H1 (cell line): ENCODE data around the gene ZSCAN4. TPM values are rescaled to one million over a fixed set of nuclear protein-coding genes. Genes with fewer than 3 reads are reported as not detected.

Source experiments
- CTCF ChIA-PET: fragments of 300-600 bp; sonication (Branson Sonifier 250); formaldehyde crosslinking; loops from one replicate; lab custom pipeline; 2021; ENCODE audit not compliant: partially characterized antibody; lab: Charles Lee
- POLR2A ChIA-PET: fragments of 300-600 bp; sonication (Branson Sonifier 250); formaldehyde crosslinking; loops from one replicate; lab custom pipeline; 2021; ENCODE audit warnings: inconsistent platforms; ENCODE audit not compliant: partially characterized antibody; lab: Charles Lee
- DNase-seq, 2 experiments: peaks; one replicate each; pipeline versions ENCODE4 v3.0.0 to v3.0.0-alpha.2; 2010 to 2022; ENCODE audit warnings: low spot score in 2 of 2, low read depth in 1 of 2, mixed read lengths in 1 of 2
- FAIRE-seq: peaks from 2 replicates; lab custom pipeline; 2011; peaks lifted over from hg19 to GRCh38; lab: Jason Lieb, UNC
- H2AFZ ChIP-seq: 2 replicates; pipeline ENCODE4 v1.8.1; 2012; ENCODE audit warnings: low read length, inconsistent platforms
- H2AK5ac ChIP-seq: 2 replicates; pipeline ENCODE4 v1.6.1; 2013; ENCODE audit warnings: low read depth, low read length
- H2BK120ac ChIP-seq: replicated peaks from 2 replicates; pipeline ENCODE3; 2013; ENCODE audit warnings: low read depth, low read length, inconsistent platforms
- H2BK12ac ChIP-seq: 2 replicates; pipeline ENCODE4 v1.6.1; 2013; ENCODE audit warnings: low read depth, low read length
- H2BK15ac ChIP-seq: 2 replicates; pipeline ENCODE4 v1.6.1; 2013; ENCODE audit warnings: low read length
- H2BK20ac ChIP-seq: 2 replicates; pipeline ENCODE4 v1.6.1; 2013; ENCODE audit warnings: low read length
- H2BK5ac ChIP-seq: 2 replicates; pipeline ENCODE4 v1.6.1; 2013; ENCODE audit warnings: low read depth, low read length
- H3K14ac ChIP-seq: 2 replicates; pipeline ENCODE4 v1.6.1; 2013; ENCODE audit warnings: inconsistent platforms; ENCODE audit not compliant: insufficient read length
- H3K18ac ChIP-seq: 2 replicates; pipeline ENCODE4 v1.6.1; 2013; ENCODE audit warnings: low read length; ENCODE audit errors: extremely low read depth
- H3K23ac ChIP-seq: 2 replicates; pipeline ENCODE4 v1.6.1; 2013; ENCODE audit warnings: inconsistent platforms; ENCODE audit not compliant: insufficient read length
- H3K23me2 ChIP-seq: 2 replicates; pipeline ENCODE4 v1.6.1; 2013; ENCODE audit warnings: low read depth, low read length
- H3K27ac ChIP-seq: 2 replicates; pipeline ENCODE4 v1.6.1; 2011; ENCODE audit warnings: low read depth, low read length, inconsistent platforms
- H3K27me3 ChIP-seq, 4 experiments: replicated peaks in 1 of 4; 1 replicate in 1 of 4; 2 replicates in 3 of 4; pipeline versions ENCODE4 v1.6.1 to v1.8.1; 2011 to 2013; ENCODE audit warnings: low read length in 3 of 4, mild to moderate bottlenecking in 3 of 4, inconsistent platforms in 2 of 4, mixed read lengths in 2 of 4, moderate library complexity in 1 of 4; ENCODE audit not compliant: control insufficient read depth in 3 of 4, insufficient read depth in 3 of 4; ENCODE audit errors: extremely low read depth in 1 of 4
- H3K36me3 ChIP-seq, 4 experiments: 2 replicates each; pipeline versions ENCODE4 v1.6.1 to v1.8.1; 2011 to 2013; ENCODE audit warnings: mild to moderate bottlenecking in 4 of 4, low read length in 3 of 4, moderate library complexity in 2 of 4, control low read depth in 1 of 4, inconsistent platforms in 1 of 4; ENCODE audit not compliant: insufficient read depth in 4 of 4, control insufficient read depth in 2 of 4
- H3K4ac ChIP-seq: replicated peaks from 2 replicates; pipeline ENCODE3; 2013; ENCODE audit warnings: low read length, low read depth, mixed read lengths, inconsistent platforms; ENCODE audit not compliant: insufficient read length
- H3K4me1 ChIP-seq, 4 experiments: replicated peaks in 1 of 4; 1 replicate in 1 of 4; 2 replicates in 3 of 4; pipeline versions ENCODE4 v1.6.1 to v1.8.1; 2011 to 2013; ENCODE audit warnings: low read length in 3 of 4, inconsistent platforms in 2 of 4, mixed read lengths in 1 of 4; ENCODE audit not compliant: insufficient read depth in 4 of 4, control insufficient read depth in 3 of 4
- H3K4me2 ChIP-seq, 2 experiments: 2 replicates each; pipeline versions ENCODE4 v1.6.1 to v1.8.1; 2011 to 2013; ENCODE audit warnings: low read depth in 2 of 2, low read length in 2 of 2, control low read depth in 1 of 2, inconsistent platforms in 1 of 2, mild to moderate bottlenecking in 1 of 2; ENCODE audit not compliant: insufficient read depth in 1 of 2
- H3K4me3 ChIP-seq, 4 experiments: fragments of 200-600, 300-600 bp in 1 of 4; sonication (generic), shearing (Covaris generic), sonication (Bioruptor Twin) in 1 of 4; 2 replicates each; pipeline versions ENCODE4 v1.5.1 to v1.8.1; 2011 to 2016; ENCODE audit warnings: low read length in 4 of 4, low read depth in 3 of 4, control low read depth in 2 of 4, inconsistent platforms in 2 of 4, mild to moderate bottlenecking in 2 of 4, mixed read lengths in 1 of 4, moderate library complexity in 1 of 4; ENCODE audit not compliant: insufficient read depth in 2 of 4; ENCODE audit errors: extremely low read depth in 1 of 4
- H3K56ac ChIP-seq: replicated peaks from 2 replicates; pipeline ENCODE3; 2013; ENCODE audit warnings: low read depth, mild to moderate bottlenecking, mixed read lengths, low read length, inconsistent platforms; ENCODE audit not compliant: insufficient read length
- H3K79me1 ChIP-seq: 2 replicates; pipeline ENCODE4 v1.6.1; 2013; ENCODE audit warnings: low read depth, low read length, control low read depth
- H3K79me2 ChIP-seq, 2 experiments: 2 replicates each; pipeline versions ENCODE4 v1.6.1 to v1.8.1; 2012 to 2013; ENCODE audit warnings: low read length in 2 of 2, mild to moderate bottlenecking in 2 of 2, inconsistent platforms in 1 of 2; ENCODE audit not compliant: insufficient read depth in 2 of 2, control insufficient read depth in 1 of 2
- H3K9ac ChIP-seq, 4 experiments: replicated peaks in 1 of 4; 1 replicate in 1 of 4; 2 replicates in 3 of 4; pipeline versions ENCODE4 v1.6.1 to v1.8.1; 2011 to 2013; ENCODE audit warnings: low read depth in 3 of 4, low read length in 3 of 4, control low read depth in 2 of 4, mild to moderate bottlenecking in 2 of 4, moderate library complexity in 2 of 4, inconsistent platforms in 1 of 4; ENCODE audit errors: extremely low read depth in 1 of 4
- H3K9me3 ChIP-seq, 2 experiments: 2 replicates each; pipeline versions ENCODE4 v1.6.1 to v1.8.1; 2012 to 2013; ENCODE audit warnings: mild to moderate bottlenecking in 2 of 2, moderate library complexity in 2 of 2, control low read depth in 1 of 2, inconsistent platforms in 1 of 2, low read depth in 1 of 2, low read length in 1 of 2, mixed read lengths in 1 of 2; ENCODE audit not compliant: insufficient read depth in 2 of 2
- H4K20me1 ChIP-seq, 2 experiments: replicated peaks in 1 of 2; 2 replicates each; pipeline versions ENCODE3 to v1.8.1; 2011 to 2013; ENCODE audit warnings: inconsistent platforms in 2 of 2, low read length in 2 of 2, mild to moderate bottlenecking in 1 of 2; ENCODE audit not compliant: insufficient read depth in 2 of 2, control insufficient read depth in 1 of 2
- H4K5ac ChIP-seq: 2 replicates; pipeline ENCODE4 v1.6.1; 2013; ENCODE audit warnings: low read length, low read depth, mixed read lengths, inconsistent platforms; ENCODE audit not compliant: insufficient read length
- H4K8ac ChIP-seq: 2 replicates; pipeline ENCODE4 v1.8.0; 2013; ENCODE audit warnings: mild to moderate bottlenecking, moderate library complexity, low read length, inconsistent platforms; ENCODE audit not compliant: insufficient read depth; ENCODE audit errors: extremely low read depth
- H4K91ac ChIP-seq: replicated peaks from 2 replicates; pipeline ENCODE3; 2013; ENCODE audit warnings: low read length, mixed read lengths, inconsistent platforms; ENCODE audit not compliant: insufficient read length
- GTF2F1 ChIP-seq: IDR thresholded peaks from 2 replicates; pipeline ENCODE4 v1.6.1; 2012; ENCODE audit warnings: low read depth, low read length, improper control_type of control experiment, borderline replicate concordance
- KDM5A ChIP-seq: fragments of 200-600 bp; IDR thresholded peaks from 2 replicates; pipeline ENCODE4 v1.7.1; 2012; ENCODE audit warnings: mild to moderate bottlenecking, low read length, inconsistent platforms, mixed read lengths
- POU5F1 ChIP-seq: IDR thresholded peaks from 2 replicates; pipeline ENCODE4 v1.6.1; 2011; ENCODE audit warnings: low read depth, mild to moderate bottlenecking, low read length, moderate library complexity
- WGBS, 2 experiments: shearing (Covaris generic) in 1 of 2; methylation state at CpG; one replicate each; pipeline versions ENCODE4 v1.1.6 to v1.1.7; 2013 to 2015; ENCODE audit warnings: low lambda C conversion rate in 2 of 2, mixed read lengths in 2 of 2, inconsistent platforms in 1 of 2, low coverage in 1 of 2, missing lambda C conversion rate in 1 of 2; ENCODE audit not compliant: insufficient replicate concordance in 2 of 2, insufficient coverage in 1 of 2, insufficient read length in 1 of 2; ENCODE audit errors: extremely low coverage in 1 of 2, missing lambda C conversion rate in 1 of 2; 5-methylcytosine and 5-hydroxymethylcytosine counted together
- polyA plus RNA-seq, 7 experiments: library from polyadenylated mRNA; depleted of rRNA in 3 of 7; stranded (reverse) in 5 of 7; unstranded in 2 of 7; fragments of >200 nt in 5 of 7; fragments of 200-250 nt in 2 of 7; gene quantifications; 1 replicate in 5 of 7; 2 replicates in 1 of 7; 4 replicates in 1 of 7; pipeline versions ENCODE4 v1.2.1 to v1.2.3, GENCODE V29; 2011 to 2013; ENCODE audit warnings: missing spikeins in 2 of 7, mixed read lengths in 2 of 7
- total RNA-seq: library from RNA; stranded (reverse); fragmentation: NEBNext Ultra II Directional; extraction: Animal tissue kit (Norgen Biotek cat#: 25700); gene quantifications from 2 replicates; pipeline ENCODE4 v1.2.1, GENCODE V29; 2021

Gene ZSCAN4
- total and polyA plus RNA-seq, 2 of the 8 experiments (the other 6 are each of a cell fraction or from before 2014, with no cell fraction given) = not detected

DNA sequence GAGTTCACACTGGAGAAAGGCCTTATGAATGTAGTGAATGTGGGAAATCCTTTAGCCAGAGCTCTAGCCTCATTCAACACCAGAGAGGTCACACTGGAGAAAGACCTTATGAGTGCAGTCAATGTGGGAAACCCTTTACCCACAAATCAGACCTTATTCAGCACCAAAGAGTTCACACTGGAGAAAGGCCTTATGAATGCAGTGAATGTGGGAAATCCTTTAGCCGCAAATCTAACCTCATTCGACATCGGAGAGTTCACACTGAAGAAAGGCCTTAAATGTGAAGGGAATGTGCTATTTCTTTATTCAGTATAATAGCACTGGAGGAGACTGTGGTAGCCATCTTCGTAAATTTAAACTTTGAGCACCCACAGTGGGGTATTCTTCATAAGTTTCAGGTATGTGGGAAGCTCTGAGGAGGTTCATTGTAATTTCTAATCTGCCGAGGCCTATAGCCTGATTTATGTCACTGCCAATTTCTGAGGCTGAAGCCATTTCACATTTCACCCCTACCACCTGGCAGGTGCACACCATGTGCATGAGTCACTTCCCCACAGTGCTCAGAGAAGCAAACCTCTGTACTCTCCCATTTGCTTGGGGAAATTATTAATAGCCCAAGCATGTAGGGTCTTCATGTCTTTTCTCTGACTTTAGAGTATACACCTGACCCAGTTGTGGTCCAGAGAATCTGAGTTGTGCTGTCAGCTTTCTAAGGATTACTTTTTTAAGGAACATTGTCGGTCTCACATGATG, 19.5 kb downstream of the ZSCAN4 start:
- ChIA-PET POLR2A (interaction anchor here (1.0 kb wide), 1 partner anchor 21 kb away, joined by 3 read pairs; the partner anchor contains the start of gene ZNF154), CTCF (interaction anchor here (0.6 to 1.2 kb wide), 2 partner anchors 12 to 59 kb away, joined by 3 read pairs; no protein-coding TSS in a partner anchor)
- H2AK5ac ChIP-seq = no peak overlapping the region
- H2BK5ac ChIP-seq = no peak overlapping the region
- H3K9me3 ChIP-seq = peaks cover 57 to 60% of the 10 kb centered on the region in 2 experiments
- peaks cover 18% of the 10 kb centered on the region for H3K79me1 ChIP-seq
- no peak overlapping the region for H4K91ac ChIP-seq
- no peak overlapping the region for H2BK15ac ChIP-seq
- H3K36me3 ChIP-seq = peaks cover 28 to 76% (median 65%) of the 10 kb centered on the region in 4 experiments
- peak overlapping the region in 1 of 4 experiments; percentile 15; a peak in 1 of 8 replicates for H3K4me3 ChIP-seq
- H2BK20ac ChIP-seq = no peak overlapping the region
- no peak overlapping the region for H4K8ac ChIP-seq
- DNase-seq (no peak), FAIRE-seq (no peak)
- H3K9ac ChIP-seq = no peak overlapping the region
- WGBS, 2 experiments = 93% methylated on average over 6 of the region's 6 CpGs; no CpG with 5 or more reads in 1 of the 2 experiments
- H3K79me2 ChIP-seq = peaks cover 49 to 95% of the 10 kb centered on the region in 2 experiments
- H3K18ac ChIP-seq = no peak overlapping the region
- no peak overlapping the region for H2AFZ ChIP-seq
- H2BK12ac ChIP-seq = no peak overlapping the region
- H3K56ac ChIP-seq = no peak overlapping the region
- H3K4me2 ChIP-seq = no peak overlapping the region
- no peaks in the 10 kb centered on the region; a peak in 1 of 7 replicates for H3K4me1 ChIP-seq
- 0 out of 2 replicates have a peak, but pooled peaks have one; percentile 28 for TF ChIP-seq GTF2F1
- no peak for TF ChIP-seq KDM5A
- no peak for TF ChIP-seq POU5F1
- TF ChIP-seq, all 59 proteins: peak for 1
- Histone ChIP-seq H2BK120ac (no peak overlapping the region), H4K20me1 (peaks cover 3 to 4% of the 10 kb centered on the region in 2 experiments), H3K27me3 (no peaks in the 10 kb centered on the region), H3K4ac (no peak overlapping the region), H3K23me2 (no peaks in the 10 kb centered on the region), H3K23ac (no peak overlapping the region), H3K14ac (no peak overlapping the region), H3K27ac (no peak overlapping the region), H4K5ac (no peak overlapping the region)
